ENCODE measurements around the gene HS3ST3A1.

DNA sequence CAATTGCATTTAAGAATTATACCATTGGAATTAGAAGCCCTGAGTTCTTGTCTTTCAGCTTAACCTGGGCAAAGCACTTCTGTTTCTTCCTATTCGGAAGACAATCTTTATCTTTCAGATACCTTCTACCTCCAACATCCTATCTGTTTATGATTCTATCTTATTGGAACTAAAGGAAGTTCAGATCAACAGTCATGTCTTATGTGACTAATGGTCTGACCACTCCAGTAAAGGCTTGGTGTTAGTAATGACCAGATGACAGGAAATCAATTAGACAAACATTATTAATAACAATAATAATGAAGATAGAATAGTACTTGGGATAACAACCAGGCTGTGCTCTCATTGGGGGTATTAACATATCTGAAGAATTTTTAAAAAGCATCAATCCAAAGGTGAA, 11.3 kb downstream of the HS3ST3A1 start:
- no peak for TF ChIP-seq EZH2phosphoT487 (IDR thresholded peaks at IDR 0.05; ENCODE audit: insufficient read depth, low read depth)
- no peak for TF ChIP-seq EZH2 (IDR thresholded peaks at IDR 0.05; ENCODE audit: insufficient read depth, poor library complexity, severe bottlenecking)

Measured in GM23248 (cell line).